Astrocyte (in vitro differentiated cells and primary cell): ENCODE results near the gene MOCS3.

Source experiments
- EZH2 ChIP-seq: IDR thresholded peaks from 2 replicates; pipeline ENCODE4 v1.6.1; 2012; ENCODE audit warnings: mild to moderate bottlenecking, low read length, inconsistent platforms; ENCODE audit not compliant: insufficient read depth
- TF ChIP-seq, protein P1 (sequence below): IDR thresholded peaks from 2 replicates; pipeline ENCODE4 v1.5.1; 2011; ENCODE audit warnings: low read depth, mild to moderate bottlenecking, inconsistent platforms, low read length, moderate library complexity; ENCODE audit not compliant: insufficient read depth

DNA sequence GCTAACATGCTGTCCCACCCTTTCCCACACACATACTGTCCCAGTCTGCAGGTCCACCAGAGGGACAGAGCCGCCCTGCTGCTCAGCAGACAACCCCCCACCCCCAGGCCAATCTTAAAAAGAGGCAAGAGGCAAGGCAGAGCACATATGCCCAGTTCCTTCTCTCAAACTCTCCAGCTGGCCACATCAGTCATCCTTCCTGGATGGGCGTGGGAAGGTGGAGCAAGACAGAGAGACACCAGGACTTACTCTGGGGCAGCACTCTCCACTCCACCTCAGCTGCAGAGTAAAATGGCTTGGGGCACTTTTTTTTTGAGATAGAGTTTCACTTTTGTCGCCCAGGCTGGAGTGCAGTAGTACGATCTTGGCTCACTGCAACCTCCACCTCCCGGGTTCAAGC is 10.8 kb downstream of the MOCS3 start:
- TF ChIP-seq, protein P1, sequence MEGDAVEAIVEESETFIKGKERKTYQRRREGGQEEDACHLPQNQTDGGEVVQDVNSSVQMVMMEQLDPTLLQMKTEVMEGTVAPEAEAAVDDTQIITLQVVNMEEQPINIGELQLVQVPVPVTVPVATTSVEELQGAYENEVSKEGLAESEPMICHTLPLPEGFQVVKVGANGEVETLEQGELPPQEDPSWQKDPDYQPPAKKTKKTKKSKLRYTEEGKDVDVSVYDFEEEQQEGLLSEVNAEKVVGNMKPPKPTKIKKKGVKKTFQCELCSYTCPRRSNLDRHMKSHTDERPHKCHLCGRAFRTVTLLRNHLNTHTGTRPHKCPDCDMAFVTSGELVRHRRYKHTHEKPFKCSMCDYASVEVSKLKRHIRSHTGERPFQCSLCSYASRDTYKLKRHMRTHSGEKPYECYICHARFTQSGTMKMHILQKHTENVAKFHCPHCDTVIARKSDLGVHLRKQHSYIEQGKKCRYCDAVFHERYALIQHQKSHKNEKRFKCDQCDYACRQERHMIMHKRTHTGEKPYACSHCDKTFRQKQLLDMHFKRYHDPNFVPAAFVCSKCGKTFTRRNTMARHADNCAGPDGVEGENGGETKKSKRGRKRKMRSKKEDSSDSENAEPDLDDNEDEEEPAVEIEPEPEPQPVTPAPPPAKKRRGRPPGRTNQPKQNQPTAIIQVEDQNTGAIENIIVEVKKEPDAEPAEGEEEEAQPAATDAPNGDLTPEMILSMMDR = no peak
- TF ChIP-seq EZH2 = no peak
